C4-2B (cell line): ENCODE measurements around the gene GHR.

Source experiments
- CTCF ChIP-seq: fragments of 450-650 bp; conservative IDR thresholded peaks from 2 replicates; pipeline ENCODE4 v1.5.1; 2017; ENCODE audit warnings: mild to moderate bottlenecking
- ZFX ChIP-seq: fragments of 450-650 bp; IDR thresholded peaks from 2 replicates; pipeline ENCODE4 v1.6.1; 2017

DNA sequence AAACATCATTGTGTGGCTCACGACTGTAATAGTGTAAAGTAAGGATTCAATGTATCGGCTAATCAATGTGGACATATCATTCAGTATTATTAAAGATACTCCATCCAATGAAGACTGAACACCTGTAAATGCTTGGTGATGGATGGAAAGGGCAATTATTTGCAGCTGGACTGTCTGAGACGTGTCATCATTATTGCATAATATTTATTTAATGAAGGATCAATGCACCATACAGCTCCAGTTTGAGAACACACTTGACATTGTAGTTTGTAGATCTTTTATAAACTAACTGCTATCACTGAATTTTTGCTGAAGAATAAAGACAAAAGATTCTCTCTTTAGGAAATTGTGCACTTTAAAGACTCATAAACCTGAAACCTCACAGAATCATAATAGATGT lies 215.7 kb downstream of the GHR start:
- TF ChIP-seq CTCF (no peak), ZFX (no peak)
